HL-60 (cell line): ENCODE results near the gene PGAP1.

Experiments
- DNase-seq, 2 experiments: peaks; one replicate each; pipeline ENCODE4 v3.0.0-alpha.2; 2010 to 2020; ENCODE audit warnings: low read depth in 1 of 2, low spot score in 1 of 2
- H3K27ac ChIP-seq: fragments of 250-450 bp; sonication (Bioruptor Pico); replicated peaks from 2 replicates; pipeline ENCODE4 v1.5.1; 2020; ENCODE audit warnings: mild to moderate bottlenecking, moderate library complexity
- H3K27me3 ChIP-seq: fragments of 250-450 bp; sonication (Bioruptor Pico); 2 replicates; pipeline ENCODE4 v1.5.1; 2021; ENCODE audit warnings: mild to moderate bottlenecking, moderate library complexity; ENCODE audit not compliant: insufficient read depth, poor library complexity, severe bottlenecking
- H3K4me3 ChIP-seq: replicated peaks from 2 replicates; pipeline ENCODE4 v1.5.1; 2011; ENCODE audit warnings: mild to moderate bottlenecking, control low read depth, low read length; ENCODE audit not compliant: insufficient read depth
- CTCF ChIP-seq: IDR thresholded peaks from one replicate; pipeline ENCODE4 v1.5.1; 2011; ENCODE audit warnings: low read length, control low read depth, inconsistent platforms; ENCODE audit not compliant: insufficient read depth
- GABPA ChIP-seq: IDR thresholded peaks from 2 replicates; pipeline ENCODE4 v1.6.1; 2012; ENCODE audit warnings: low read depth
- POLR2AphosphoS5 ChIP-seq: IDR thresholded peaks from 2 replicates; pipeline ENCODE4 v1.6.1; 2012; ENCODE audit warnings: low read depth
- REST ChIP-seq: IDR thresholded peaks from 2 replicates; pipeline ENCODE4 v1.6.1; 2012; ENCODE audit warnings: low read depth; ENCODE audit not compliant: insufficient replicate concordance
- SPI1 ChIP-seq: IDR thresholded peaks from 2 replicates; pipeline ENCODE4 v1.6.1; 2012; ENCODE audit warnings: low read depth, mild to moderate bottlenecking, borderline replicate concordance

The PGAP1 gene

DNA sequence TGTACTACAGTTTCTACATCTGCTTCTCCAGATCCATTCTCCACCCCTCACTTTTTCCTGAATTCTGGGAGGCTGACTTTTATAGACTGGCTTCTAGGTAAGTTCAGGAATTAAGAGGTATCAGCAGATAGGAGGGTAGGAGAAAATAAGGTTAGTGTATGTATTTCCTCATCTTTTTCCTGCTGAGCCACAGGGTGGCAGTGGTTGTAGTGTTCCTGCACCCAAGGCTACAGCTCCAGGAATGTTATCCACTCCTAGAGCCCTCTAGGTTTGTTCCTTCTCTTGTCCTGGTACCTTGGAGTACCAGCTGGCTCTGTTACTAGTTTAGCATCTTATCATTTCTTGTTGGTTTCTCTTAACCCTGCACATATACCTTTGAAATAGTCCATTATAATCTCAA, 76.6 kb downstream of the PGAP1 start:
- H3K27ac ChIP-seq: no peak overlapping the region
- TF ChIP-seq GABPA: no peak
- no peak for TF ChIP-seq CTCF
- TF ChIP-seq POLR2AphosphoS5: no peak
- no peak for TF ChIP-seq REST
- TF ChIP-seq SPI1: no peak
- DNase-seq: no peak
- no peak overlapping the region for H3K4me3 ChIP-seq
- no peaks in the 10 kb centered on the region for H3K27me3 ChIP-seq

GRCh38 chr2:196846295-196846694, 80.2 kb downstream of the PGAP1 start:
- TF ChIP-seq SPI1: no peak
- TF ChIP-seq REST: no peak
- TF ChIP-seq CTCF: no peak
- no peak overlapping the region for H3K4me3 ChIP-seq
- no peak for DNase-seq
- H3K27me3 ChIP-seq: no peaks in the 10 kb centered on the region
- H3K27ac ChIP-seq: no peak overlapping the region

GRCh38 chr2:196845371-196845770, 81.1 kb downstream of the PGAP1 start:
- TF ChIP-seq POLR2AphosphoS5 (no peak), GABPA (no peak), REST (no peak), SPI1 (no peak), CTCF (no peak)
- DNase-seq: no peak
- Histone ChIP-seq H3K27ac (no peak overlapping the region), H3K4me3 (no peak overlapping the region), H3K27me3 (no peaks in the 10 kb centered on the region)
